ENCODE measurements around the gene EIF3A. TPM values are rescaled to one million over a fixed set of nuclear protein-coding genes. Genes with fewer than 3 reads are reported as not detected.

Gene EIF3A
- total and polyA plus RNA-seq, 9 of the 15 experiments (the other 6 are each of a cell fraction or from before 2014, with no cell fraction given): 19.6 to 163 (median 102) TPM

- DNase-seq (ENCODE audit: extremely low read depth in 1 of 4, low spot score in 3 of 4) (no peak), FAIRE-seq (no peak), ATAC-seq (no peak)
- Histone ChIP-seq H3K79me2 (ENCODE audit: control insufficient read depth, insufficient read depth, low read length) (peaks cover 79% of the 10 kb centered on the region), H3K9ac (ENCODE audit: insufficient read depth in 1 of 2, low read depth in 2 of 2, low read length in 2 of 2) (peak overlapping the region in 1 of 2 experiments; percentile 97; a peak in 3 of 4 replicates), H3K4me2 (ENCODE audit: insufficient read depth, low read length) (peak overlapping the region; percentile 97), H3K9me1 (ENCODE audit: control insufficient read depth, insufficient read depth, low read length) (no peaks in the 10 kb centered on the region), H3K9me3 (replicated peaks; ENCODE audit: control insufficient read depth, insufficient read depth, low read depth, low read length) (no peaks in the 10 kb centered on the region), H4K20me1 (replicated peaks; ENCODE audit: control insufficient read depth, insufficient read depth, low read length) (peaks cover 28% of the 10 kb centered on the region), H3K4me1 (replicated peaks in 1 of 2; ENCODE audit: control insufficient read depth in 2 of 2, insufficient read depth in 2 of 2, low read length in 2 of 2) (peaks cover 9 to 16% of the 10 kb centered on the region in 2 experiments; a peak in 4 of 5 replicates), H3K4me3 (peak overlapping the region; percentile 92), H3K27ac (ENCODE audit: extremely low read depth, low read depth, low read length) (peak overlapping the region; percentile 97; the same call in 2 of the 3 replicates), H3K36me3 (ENCODE audit: control insufficient read depth, insufficient read depth, low read length) (peaks cover 37% of the 10 kb centered on the region), H3K27me3 (ENCODE audit: control insufficient read depth in 2 of 2, insufficient read depth in 2 of 2, low read length in 2 of 2) (no peaks in the 10 kb centered on the region), H2AFZ (ENCODE audit: low read depth, low read length) (no peak overlapping the region)
- ChIA-PET POLR2A (interaction anchor here (2.8 kb wide), 1 partner anchor 53 kb away, joined by 7 read pairs; no protein-coding TSS in a partner anchor), CTCF (ENCODE audit: low intra/inter-chr PET ratio) (no interaction called here)
- intact Hi-C loops (cut with micrococcal nuclease) (loop anchor here (5.0 kb wide), 1 partner anchor 99 kb away; the partner anchor contains the start of gene PRDX3), in situ Hi-C loops (cut with MboI) (no loop called here)
- no TSS peak for BruUV-seq (replicated peaks)
- TF ChIP-seq NEUROD1 (IDR thresholded peaks at IDR 0.05; ENCODE audit: borderline replicate concordance, low read depth, low read length, partially characterized antibody) (no peak), RNF219 (CRISPR knock-in tag; IDR thresholded peaks at IDR 0.05) (no peak), POLR2G (IDR thresholded peaks at IDR 0.05; ENCODE audit: low read depth, low read length) (0 out of 2 replicates have a peak, but pooled peaks have one; percentile 16), PHF21A (IDR thresholded peaks at IDR 0.05; ENCODE audit: borderline replicate concordance, low read depth) (no peak), BRF1 (IDR thresholded peaks at IDR 0.05; ENCODE audit: borderline replicate concordance, extremely low read depth, insufficient read length) (no peak), PYGO2 (tag; IDR thresholded peaks at IDR 0.05) (no peak), ZBTB8A (IDR thresholded peaks at IDR 0.05; ENCODE audit: partially characterized antibody) (no peak), CEBPG (CRISPR knock-in tag; IDR thresholded peaks at IDR 0.05) (no peak), CEBPG (tag; conservative IDR thresholded peaks at IDR 0.05 in 1 of 2, IDR thresholded peaks at IDR 0.05 in 1 of 2) (no peak), RBFOX2 (IDR thresholded peaks at IDR 0.05; ENCODE audit: low read depth, low read length) (peak; percentile 47; the same call in 1 of the 2 replicates)
- 2% methylated on average over 10 of the region's 10 CpGs for WGBS (ENCODE audit: insufficient coverage, low coverage, missing lambda C conversion rate)
These were observed 2.0 kb downstream of the EIF3A start for GRCh38 chr10:119078422-119079179.

Measured in K562 (cell line).